A673 (cell line): ENCODE data around the gene KLHL18. TPM values are rescaled to one million over a fixed set of nuclear protein-coding genes. Genes with fewer than 3 reads are reported as not detected.

Source experiments
- BruUV-seq: library from RNA; stranded (reverse); fragments of 400-500 nt; replicated peaks from 2 replicates; lab custom pipeline; 2021; lab: Mats Ljungman, UMichigan
- CTCF ChIA-PET: fragments of 300-600 bp; sonication (Branson Sonifier 250); formaldehyde crosslinking; loops from one replicate; lab custom pipeline; 2022; ENCODE audit warnings: antibody characterized with exemption; lab: Charles Lee
- POLR2A ChIA-PET: fragments of 300-600 bp; sonication (Branson Sonifier 250); formaldehyde crosslinking; loops from one replicate; lab custom pipeline; 2022; ENCODE audit warnings: antibody characterized with exemption; ENCODE audit not compliant: low non-redundant PET; lab: Charles Lee
- DNase-seq: peaks from one replicate; pipeline ENCODE4 v3.0.0-alpha.2; 2015; ENCODE audit warnings: low spot score
- H3K27ac ChIP-seq: fragments of 200-600 bp; sonication (generic); 2 replicates; pipeline ENCODE4 v1.5.1; 2016; ENCODE audit warnings: mixed run types, low read depth, mild to moderate bottlenecking, mixed read lengths, antibody characterized with exemption, low read length; ENCODE audit not compliant: poor library complexity, severe bottlenecking
- H3K27me3 ChIP-seq: fragments of 200-600 bp; sonication (generic); replicated peaks from 2 replicates; pipeline ENCODE4 v1.6.1; 2017; ENCODE audit warnings: mixed run types, low read depth, mild to moderate bottlenecking, mixed read lengths, antibody characterized with exemption, low read length; ENCODE audit not compliant: insufficient read depth, poor library complexity
- H3K36me3 ChIP-seq: fragments of 200-600 bp; sonication (generic); 2 replicates; pipeline ENCODE4 v1.6.1; 2016; ENCODE audit warnings: mixed run types, mild to moderate bottlenecking, mixed read lengths, antibody characterized with exemption, low read length; ENCODE audit not compliant: insufficient read depth, poor library complexity, severe bottlenecking
- H3K4me1 ChIP-seq: fragments of 200-600 bp; sonication (generic); 2 replicates; pipeline ENCODE4 v1.6.1; 2017; ENCODE audit warnings: mixed run types, mild to moderate bottlenecking, mixed read lengths, antibody characterized with exemption, low read length; ENCODE audit not compliant: insufficient read depth, poor library complexity, severe bottlenecking
- H3K4me3 ChIP-seq: fragments of 200-600 bp; sonication (generic); 2 replicates; pipeline ENCODE4 v1.5.1; 2016; ENCODE audit warnings: low read depth, mixed run types, mild to moderate bottlenecking, mixed read lengths, low read length; ENCODE audit not compliant: poor library complexity, severe bottlenecking
- H3K9me3 ChIP-seq: fragments of 200-600 bp; sonication (generic); 2 replicates; pipeline ENCODE4 v1.6.1; 2016; ENCODE audit warnings: mixed run types, low read depth, mild to moderate bottlenecking, mixed read lengths, antibody characterized with exemption, low read length; ENCODE audit not compliant: poor library complexity, severe bottlenecking
- CTCF ChIP-seq: fragments of 300-800, 200-600 bp; sonication (generic); conservative IDR thresholded peaks from 2 replicates; pipeline ENCODE4 v1.5.1; 2017; ENCODE audit warnings: low read depth, mild to moderate bottlenecking, antibody characterized with exemption, low read length, moderate library complexity, mixed read lengths
- EZH2 ChIP-seq: fragments of 200-600 bp; sonication (generic); IDR thresholded peaks from 2 replicates; pipeline ENCODE4 v1.6.1; 2017; ENCODE audit warnings: borderline replicate concordance, low read depth, mild to moderate bottlenecking, mixed read lengths, antibody characterized with exemption, low read length; ENCODE audit not compliant: poor library complexity, severe bottlenecking
- intact Hi-C: fragments of 100-400 bp; cut with micrococcal nuclease; formaldehyde crosslinking; loops from one replicate; pipeline ENCODE4 v1.10.0; 2022; ENCODE audit not compliant: unreplicated experiment
- total RNA-seq: library from RNA; stranded (reverse); gene quantifications from 2 replicates; pipeline ENCODE4 v1.2.3, GENCODE V29; 2021

KLHL18 gene
- total RNA-seq, 1 experiment from 2014 or later, result 22.6 TPM

- intact Hi-C loops, result no loop called here
- DNase-seq, result no peak
- Histone ChIP-seq H3K4me3 (no peak overlapping the region), H3K9me3 (no peaks in the 10 kb centered on the region), H3K4me1 (no peaks in the 10 kb centered on the region), H3K27ac (no peak overlapping the region), H3K27me3 (no peaks in the 10 kb centered on the region), H3K36me3 (no peaks in the 10 kb centered on the region)
- BruUV-seq, result no TSS peak
- ChIA-PET POLR2A (no interaction called here), CTCF (no interaction called here)
- TF ChIP-seq CTCF, result no peak
- no peak for TF ChIP-seq EZH2
These were observed 39.2 kb upstream of the KLHL18 start for GRCh38 chr3:47243419-47244147.

GRCh38 chr3:47244531-47245100, 38.1 kb upstream of the KLHL18 start:
- no peak for DNase-seq
- intact Hi-C loops, result no loop called here
- POLR2A ChIA-PET, result no interaction called here
- Histone ChIP-seq H3K27me3 (no peaks in the 10 kb centered on the region), H3K4me1 (no peaks in the 10 kb centered on the region), H3K9me3 (no peaks in the 10 kb centered on the region), H3K36me3 (no peaks in the 10 kb centered on the region), H3K4me3 (no peak overlapping the region), H3K27ac (no peak overlapping the region)
- no TSS peak for BruUV-seq
- CTCF ChIA-PET, result no interaction called here
- TF ChIP-seq CTCF (no peak), EZH2 (no peak)

- no TSS peak for BruUV-seq
- Histone ChIP-seq H3K27ac (no peak overlapping the region), H3K36me3 (no peaks in the 10 kb centered on the region), H3K4me3 (no peak overlapping the region), H3K9me3 (no peaks in the 10 kb centered on the region), H3K4me1 (no peaks in the 10 kb centered on the region), H3K27me3 (no peaks in the 10 kb centered on the region)
- TF ChIP-seq EZH2 (no peak), CTCF (no peak)
- CTCF ChIA-PET, result no interaction called here
- DNase-seq, result no peak
- intact Hi-C loops, result no loop called here
- POLR2A ChIA-PET, result no interaction called here
These were observed 37.5 kb upstream of the KLHL18 start for GRCh38 chr3:47245271-47245670.
